ENCODE measurements around the gene DMD.

The DMD gene

GRCh38 chrX:32614707-32615106 lies 596.6 kb downstream of the DMD start:
- no peak overlapping the region for H3K9ac ChIP-seq (ENCODE audit: low read depth, low read length, poor library complexity, severe bottlenecking)
- H3K79me2 ChIP-seq (ENCODE audit: insufficient read depth, low read length) = no peaks in the 10 kb centered on the region
- H3K4me1 ChIP-seq (ENCODE audit: insufficient read depth, low read length, poor library complexity, severe bottlenecking) = no peaks in the 10 kb centered on the region
- H3F3A ChIP-seq (ENCODE audit: low read depth) = no peaks in the 10 kb centered on the region
- no peaks in the 10 kb centered on the region for H4K20me1 ChIP-seq (ENCODE audit: insufficient read depth, low read length, poor library complexity, severe bottlenecking)
- no peaks in the 10 kb centered on the region for H3K9me2 ChIP-seq (replicated peaks; ENCODE audit: low read depth, low read length)
- no peaks in the 10 kb centered on the region for H3K9me3 ChIP-seq (ENCODE audit: insufficient read depth, low read depth, low read length)
- TF ChIP-seq EZH2phosphoT487 (IDR thresholded peaks at IDR 0.05; ENCODE audit: borderline replicate concordance) = no peak
- no peak for TF ChIP-seq CTCF (conservative IDR thresholded peaks at IDR 0.05; ENCODE audit: low read length)
- no peaks in the 10 kb centered on the region for H3K36me3 ChIP-seq (ENCODE audit: insufficient read depth, low read length)
- no peak overlapping the region for H2AFZ ChIP-seq (ENCODE audit: low read length)
- no peak overlapping the region for H3K4me3 ChIP-seq (ENCODE audit: low read length, poor library complexity, severe bottlenecking)
- no peak overlapping the region for H3K4me2 ChIP-seq (ENCODE audit: low read depth, low read length, poor library complexity, severe bottlenecking)
- H3K27me3 ChIP-seq (ENCODE audit: insufficient read depth, low read length, poor library complexity, severe bottlenecking) = no peaks in the 10 kb centered on the region

DNA sequence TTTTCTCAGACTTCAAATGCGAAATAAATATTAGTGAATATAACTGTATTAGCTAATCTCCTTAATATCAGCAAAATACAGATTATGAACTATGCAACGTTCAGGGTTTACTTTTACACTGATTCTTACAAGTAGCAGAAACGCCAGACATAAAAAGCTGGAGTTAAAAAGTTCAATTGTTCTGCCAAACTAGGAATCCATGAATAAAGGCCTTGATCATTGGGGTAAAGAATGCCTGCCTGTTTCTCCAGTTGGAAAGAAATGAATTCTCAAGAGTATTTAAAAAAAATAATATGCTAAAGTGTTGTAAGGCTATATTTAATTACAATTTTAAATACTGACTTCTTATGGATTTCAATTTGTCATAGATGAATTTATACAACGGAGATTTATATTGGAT lies 612.2 kb downstream of the DMD start:
- Histone ChIP-seq H3K9me3 (ENCODE audit: insufficient read depth, low read depth, low read length) (no peaks in the 10 kb centered on the region), H3K4me1 (ENCODE audit: insufficient read depth, low read length, poor library complexity, severe bottlenecking) (no peaks in the 10 kb centered on the region), H3K79me2 (ENCODE audit: insufficient read depth, low read length) (no peaks in the 10 kb centered on the region), H3K4me2 (ENCODE audit: low read depth, low read length, poor library complexity, severe bottlenecking) (no peak overlapping the region), H3F3A (ENCODE audit: low read depth) (no peaks in the 10 kb centered on the region), H3K36me3 (ENCODE audit: insufficient read depth, low read length) (no peaks in the 10 kb centered on the region), H3K4me3 (ENCODE audit: low read length, poor library complexity, severe bottlenecking) (no peak overlapping the region), H2AFZ (ENCODE audit: low read length) (no peak overlapping the region), H4K20me1 (ENCODE audit: insufficient read depth, low read length, poor library complexity, severe bottlenecking) (no peaks in the 10 kb centered on the region), H3K9me2 (replicated peaks; ENCODE audit: low read depth, low read length) (no peaks in the 10 kb centered on the region), H3K27me3 (ENCODE audit: insufficient read depth, low read length, poor library complexity, severe bottlenecking) (no peaks in the 10 kb centered on the region), H3K9ac (ENCODE audit: low read depth, low read length, poor library complexity, severe bottlenecking) (no peak overlapping the region)
- no peak for TF ChIP-seq EZH2phosphoT487 (IDR thresholded peaks at IDR 0.05; ENCODE audit: borderline replicate concordance)
- no peak for TF ChIP-seq CTCF (conservative IDR thresholded peaks at IDR 0.05; ENCODE audit: low read length)

DNA sequence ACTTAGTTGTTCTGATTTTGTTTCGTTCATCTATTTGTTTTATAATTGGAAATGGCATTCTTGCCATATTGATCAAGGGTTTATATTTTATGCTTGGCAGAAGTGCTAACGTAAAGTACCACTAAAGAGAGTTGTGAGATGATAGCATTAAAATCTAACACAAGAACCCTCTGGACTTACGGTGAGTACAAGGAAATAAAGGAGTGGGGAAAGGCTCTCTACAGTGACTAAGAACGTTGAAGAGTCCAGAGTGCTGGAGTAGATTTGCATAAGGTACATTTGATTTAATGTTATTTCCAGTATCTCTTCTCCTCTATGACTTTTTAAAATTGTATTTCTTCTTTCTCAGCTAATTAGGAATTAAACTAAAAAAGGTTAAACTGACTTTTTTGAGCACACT lies 612.6 kb downstream of the DMD start:
- no peaks in the 10 kb centered on the region for H3K79me2 ChIP-seq (ENCODE audit: insufficient read depth, low read length)
- TF ChIP-seq EZH2phosphoT487 (IDR thresholded peaks at IDR 0.05; ENCODE audit: borderline replicate concordance) = no peak
- no peak for TF ChIP-seq CTCF (conservative IDR thresholded peaks at IDR 0.05; ENCODE audit: low read length)
- H3K36me3 ChIP-seq (ENCODE audit: insufficient read depth, low read length) = no peaks in the 10 kb centered on the region
- H3F3A ChIP-seq (ENCODE audit: low read depth) = no peaks in the 10 kb centered on the region
- H3K27me3 ChIP-seq (ENCODE audit: insufficient read depth, low read length, poor library complexity, severe bottlenecking) = no peaks in the 10 kb centered on the region
- no peak overlapping the region for H3K4me2 ChIP-seq (ENCODE audit: low read depth, low read length, poor library complexity, severe bottlenecking)
- no peaks in the 10 kb centered on the region for H3K9me2 ChIP-seq (replicated peaks; ENCODE audit: low read depth, low read length)
- H2AFZ ChIP-seq (ENCODE audit: low read length) = no peak overlapping the region
- H3K9ac ChIP-seq (ENCODE audit: low read depth, low read length, poor library complexity, severe bottlenecking) = no peak overlapping the region
- H3K9me3 ChIP-seq (ENCODE audit: insufficient read depth, low read depth, low read length) = no peaks in the 10 kb centered on the region
- H4K20me1 ChIP-seq (ENCODE audit: insufficient read depth, low read length, poor library complexity, severe bottlenecking) = no peaks in the 10 kb centered on the region
- H3K4me1 ChIP-seq (ENCODE audit: insufficient read depth, low read length, poor library complexity, severe bottlenecking) = no peaks in the 10 kb centered on the region
- H3K4me3 ChIP-seq (ENCODE audit: low read length, poor library complexity, severe bottlenecking) = no peak overlapping the region
